ENCODE results near the gene TMC2.

GRCh38 chr20:2691127-2691526 is 154.8 kb downstream of the TMC2 start:
- TF ChIP-seq FOXM1 (IDR thresholded peaks at IDR 0.05; ENCODE audit: borderline replicate concordance) (no peak), HDGF (IDR thresholded peaks at IDR 0.05; ENCODE audit: borderline replicate concordance) (no peak), BHLHE40 (IDR thresholded peaks at IDR 0.05; ENCODE audit: borderline replicate concordance) (no peak), TARDBP (IDR thresholded peaks at IDR 0.05) (no peak), SUZ12 (IDR thresholded peaks at IDR 0.05) (no peak), FOXA1 (IDR thresholded peaks at IDR 0.05) (no peak), CTBP1 (IDR thresholded peaks at IDR 0.05; ENCODE audit: borderline replicate concordance) (no peak), FOXK2 (IDR thresholded peaks at IDR 0.05) (no peak), PKNOX1 (IDR thresholded peaks at IDR 0.05) (no peak), ZNF384 (IDR thresholded peaks at IDR 0.05) (no peak)

All from HEK293T (cell line).